HL-60/S4 treated with phorbol 12-myristate 13-acetate at 8.2 ng/mL for 4 days and 3 days (cell line): Measurements from ENCODE around the gene RMRP.

Experiments used
- in situ Hi-C: fragments of 300-500 bp; cut with MboI; formaldehyde crosslinking; loops from 2 replicates; pipeline ENCODE4 v1.15.0; 2022; ENCODE audit warnings: low sequenced_read_pairs

RMRP gene

GRCh38 chr9:35667939-35668338 lies 10.1 kb upstream of the RMRP start:
- in situ Hi-C loops: no loop called here

GRCh38 chr9:35666549-35666948 lies 8.7 kb upstream of the RMRP start:
- in situ Hi-C loops: no loop called here

GRCh38 chr9:35666045-35666444 lies 8.2 kb upstream of the RMRP start:
- in situ Hi-C loops: no loop called here

- in situ Hi-C loops: no loop called here
Measured at GRCh38 chr9:35665471-35665818, 7.6 kb upstream of the RMRP start.

GRCh38 chr9:35664531-35665470 lies 7.0 kb upstream of the RMRP start, which contains the start of gene ARHGEF39:
ARHGEF39 (minus strand) TSS chr9:35665195; CDS start chr9:35665169, 26 bp downstream.
- in situ Hi-C loops: no loop called here

- in situ Hi-C loops: no loop called here
Measured at GRCh38 chr9:35662437-35662836, 4.6 kb upstream of the RMRP start.

GRCh38 chr9:35661756-35662350 lies 4.0 kb upstream of the RMRP start:
- in situ Hi-C loops: no loop called here

GRCh38 chr9:35660966-35661415 lies 3.2 kb upstream of the RMRP start:
- in situ Hi-C loops: no loop called here

GRCh38 chr9:35659340-35659739 lies 1.5 kb upstream of the RMRP start:
- in situ Hi-C loops: no loop called here

- in situ Hi-C loops: no loop called here
Measured at GRCh38 chr9:35658968-35659220, 1.1 kb upstream of the RMRP start.

GRCh38 chr9:35658137-35658967 lies 533 bp upstream of the RMRP start, which contains the start of gene CCDC107:
CCDC107 (plus strand) TSS chr9:35658292; CDS start chr9:35658380, 88 bp downstream.
- in situ Hi-C loops: no loop called here

- in situ Hi-C loops: no loop called here
Measured at GRCh38 chr9:35656831-35657545, 831 bp downstream of the RMRP start.

GRCh38 chr9:35656348-35656747 lies 1.5 kb downstream of the RMRP start:
- in situ Hi-C loops: no loop called here

GRCh38 chr9:35653611-35654010 lies 4.2 kb downstream of the RMRP start:
- in situ Hi-C loops: no loop called here

- in situ Hi-C loops: no loop called here
Measured at GRCh38 chr9:35652829-35653209, 5.0 kb downstream of the RMRP start.

- in situ Hi-C loops: no loop called here
Measured at GRCh38 chr9:35651956-35652828, 5.6 kb downstream of the RMRP start.

GRCh38 chr9:35650341-35651158 lies 7.3 kb downstream of the RMRP start, which contains the start of gene SIT1:
SIT1 (minus strand) TSS chr9:35650931; CDS start chr9:35650853, 78 bp downstream.
- in situ Hi-C loops: no loop called here

- in situ Hi-C loops: no loop called here
Measured at GRCh38 chr9:35649431-35650340, 8.1 kb downstream of the RMRP start.
